Measurements from ENCODE around the gene NLN. TPM values are rescaled to one million over a fixed set of nuclear protein-coding genes. Genes with fewer than 3 reads are reported as not detected.
"Not testable (repeated sequence)": the region's sequence is repeated elsewhere in the genome, so short reads cannot be mapped to it uniquely, and the experiment has no call there.

Gene NLN
- total and polyA plus RNA-seq, 2 donors (not counting 1 experiment from before 2014, with no cell fraction given), result 1.7 to 6.8 TPM

DNA sequence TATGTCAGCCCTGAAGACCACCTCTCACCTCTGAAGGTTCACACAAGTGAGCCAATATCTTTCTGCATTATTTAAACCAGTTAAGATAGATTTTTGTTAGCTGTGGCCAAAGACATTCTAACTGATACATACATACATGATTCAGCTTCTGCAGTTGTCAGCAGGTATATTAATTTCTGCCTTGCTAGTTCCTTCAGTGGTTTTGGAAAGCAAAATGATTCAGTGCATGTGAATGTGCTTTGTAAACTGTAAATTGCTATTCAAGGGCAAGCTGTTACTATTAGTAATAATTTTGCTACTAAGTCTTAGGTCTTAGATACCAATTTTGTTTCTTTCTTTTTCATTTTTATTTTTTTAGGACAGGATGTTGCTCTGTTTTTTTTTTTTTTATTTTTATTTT is 115.1 kb downstream of the NLN start:
- Mint-ChIP-seq H3K4me1 (peaks cover 2% of the 10 kb centered on the region), H3K4me3 (no peak overlapping the region), H3K27ac (no peak overlapping the region), H3K9me3 (ENCODE audit: insufficient read depth) (no peaks in the 10 kb centered on the region), H3K27me3 (no peaks in the 10 kb centered on the region)
- H3K4me2 ChIP-seq (replicated peaks; ENCODE audit: low read depth, low read length, poor library complexity, severe bottlenecking), result no peak overlapping the region
- H4K20me1 ChIP-seq (ENCODE audit: control insufficient read depth, insufficient read depth, low read length, poor library complexity, severe bottlenecking), result no peaks in the 10 kb centered on the region
- no peak overlapping the region for H3K27ac ChIP-seq (ENCODE audit: low read length in 2 of 2)
- H3K9ac ChIP-seq (ENCODE audit: low read length), result no peak overlapping the region
- H2AFZ ChIP-seq (ENCODE audit: insufficient read depth, low read depth, low read length, poor library complexity, severe bottlenecking), result no peak overlapping the region
- H3K9me3 ChIP-seq (ENCODE audit: control extremely low read depth in 1 of 3, control insufficient read depth in 2 of 3, insufficient read depth in 1 of 3, low read length in 2 of 3), result no peaks in the 10 kb centered on the region
- H3K27me3 ChIP-seq (replicated peaks in 1 of 4; ENCODE audit: control extremely low read depth in 1 of 4, control insufficient read depth in 3 of 4, insufficient read depth in 4 of 4, low read length in 3 of 4), result no peaks in the 10 kb centered on the region
- intact Hi-C loops (cut with micrococcal nuclease), result no loop called here
- ATAC-seq (ENCODE audit: low read depth) (no peak), DNase-seq (no peak)
- no peaks in the 10 kb centered on the region for H3K4me1 ChIP-seq (ENCODE audit: control insufficient read depth in 2 of 2, insufficient read depth in 2 of 2, low read length in 2 of 2)
- H3K36me3 ChIP-seq (replicated peaks in 1 of 2; ENCODE audit: control extremely low read depth in 1 of 2, control insufficient read depth in 1 of 2, extremely low read depth in 1 of 2, insufficient read depth in 2 of 2, low read length in 1 of 2), result no peaks in the 10 kb centered on the region
- ChIA-PET POLR2A (no interaction called here), CTCF (interaction anchor here (1.1 kb wide), 1 partner anchor 96 kb away, joined by 3 read pairs; no protein-coding TSS in a partner anchor)
- no peak for TF ChIP-seq EZH2 (IDR thresholded peaks at IDR 0.05; ENCODE audit: borderline replicate concordance, insufficient read depth, low read depth, low read length, poor library complexity, severe bottlenecking)
- no peak for TF ChIP-seq CTCF (IDR thresholded peaks at IDR 0.05)
- H3K79me2 ChIP-seq (ENCODE audit: control insufficient read depth, insufficient read depth, low read length), result no peaks in the 10 kb centered on the region
- H3K4me3 ChIP-seq (ENCODE audit: control extremely low read depth in 1 of 5, extremely low read depth in 1 of 5, insufficient read depth in 1 of 5, low read depth in 2 of 5, low read length in 4 of 5), result no peak overlapping the region

DNA sequence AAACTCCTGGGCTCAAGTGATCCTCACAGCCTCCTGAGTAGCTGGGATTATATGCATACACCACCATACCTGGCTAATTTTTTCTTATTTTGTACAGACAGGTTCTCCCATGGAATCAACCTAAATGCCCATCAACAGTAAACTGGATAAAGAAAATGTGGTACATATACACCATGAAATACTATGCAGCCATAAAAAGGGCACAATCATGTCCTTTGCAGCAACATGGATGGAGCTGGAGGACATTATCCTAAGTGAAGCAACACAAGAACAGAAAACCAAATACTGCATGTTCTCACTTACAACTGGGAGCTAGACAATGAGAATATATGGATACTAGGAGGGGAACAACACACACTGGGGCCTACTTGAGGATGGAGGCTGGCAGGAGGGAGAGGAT is 117.2 kb downstream of the NLN start:
- H3K27me3 ChIP-seq (replicated peaks in 1 of 4; ENCODE audit: control extremely low read depth in 1 of 4, control insufficient read depth in 3 of 4, insufficient read depth in 4 of 4, low read length in 3 of 4); H3K9ac ChIP-seq (ENCODE audit: low read length); H3K27ac Mint-ChIP-seq; DNase-seq; H2AFZ ChIP-seq (ENCODE audit: insufficient read depth, low read depth, low read length, poor library complexity, severe bottlenecking); POLR2A ChIA-PET; H4K20me1 ChIP-seq (ENCODE audit: control insufficient read depth, insufficient read depth, low read length, poor library complexity, severe bottlenecking); H3K9me3 ChIP-seq (ENCODE audit: control extremely low read depth in 1 of 3, control insufficient read depth in 2 of 3, insufficient read depth in 1 of 3, low read length in 2 of 3); ATAC-seq (ENCODE audit: low read depth); H3K4me3 Mint-ChIP-seq; H3K36me3 ChIP-seq (replicated peaks in 1 of 2; ENCODE audit: control extremely low read depth in 1 of 2, control insufficient read depth in 1 of 2, extremely low read depth in 1 of 2, insufficient read depth in 2 of 2, low read length in 1 of 2); H3K4me1 ChIP-seq (ENCODE audit: control insufficient read depth in 2 of 2, insufficient read depth in 2 of 2, low read length in 2 of 2); H3K9me3 Mint-ChIP-seq (ENCODE audit: insufficient read depth); H3K27me3 Mint-ChIP-seq; H3K27ac ChIP-seq (ENCODE audit: low read length in 2 of 2); intact Hi-C loops (cut with micrococcal nuclease); CTCF ChIA-PET; H3K79me2 ChIP-seq (ENCODE audit: control insufficient read depth, insufficient read depth, low read length); H3K4me2 ChIP-seq (replicated peaks; ENCODE audit: low read depth, low read length, poor library complexity, severe bottlenecking); H3K4me1 Mint-ChIP-seq; H3K4me3 ChIP-seq (ENCODE audit: control extremely low read depth in 1 of 5, extremely low read depth in 1 of 5, insufficient read depth in 1 of 5, low read depth in 2 of 5, low read length in 4 of 5): not testable (repeated sequence)

All from B cell (primary cell).